ENCODE data around the gene MLLT6.

DNA sequence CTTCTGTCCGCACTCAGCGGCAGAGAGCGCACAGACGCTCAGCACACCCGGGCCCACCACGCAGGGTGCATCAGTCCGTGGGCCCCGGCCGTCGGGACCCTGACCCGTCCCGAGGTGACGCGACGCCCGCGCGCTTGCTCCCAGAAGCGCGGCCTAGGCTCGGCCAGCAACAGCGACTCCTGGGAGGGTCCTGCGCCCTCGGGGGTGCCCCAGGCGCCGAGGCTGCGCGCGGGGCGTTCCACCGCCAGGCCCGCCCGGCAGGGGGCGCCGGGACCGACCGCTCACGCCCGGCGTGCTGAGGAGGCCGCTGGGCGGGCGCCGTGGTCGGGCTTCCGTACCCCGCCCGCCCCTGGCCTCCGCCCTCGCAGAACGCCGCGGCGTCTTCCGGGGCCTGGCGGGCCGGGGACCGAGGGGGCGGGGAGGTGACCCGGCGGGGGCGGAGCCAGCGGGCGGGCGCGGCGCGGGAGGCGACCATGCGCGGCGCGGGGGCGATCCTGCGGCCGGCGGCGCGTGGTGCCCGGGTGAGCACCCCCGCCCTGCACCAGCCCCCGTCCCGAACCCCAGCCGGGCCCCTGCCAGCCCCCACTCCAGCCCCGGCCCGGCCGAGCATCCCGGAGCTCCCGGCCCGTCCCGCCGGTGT, 24.9 kb downstream of the MLLT6 start, which contains the start of gene CISD3:
- TF ChIP-seq CTCF (IDR thresholded peaks at IDR 0.05) (peak in 1 of 3 donors; percentile 30), POLR2A (IDR thresholded peaks at IDR 0.05) (no peak)

All from lower leg skin (tissue), 3 donors.